C4-2B (cell line): ENCODE measurements around the gene B4GALNT2.
"Not testable (repeated sequence)": the region's sequence is repeated elsewhere in the genome, so short reads cannot be mapped to it uniquely, and the experiment has no call there.

Experiments used
- H3K27ac ChIP-seq: fragments of 450-650 bp; 2 replicates; pipeline ENCODE4 v1.5.1; 2017
- CTCF ChIP-seq: fragments of 450-650 bp; conservative IDR thresholded peaks from 2 replicates; pipeline ENCODE4 v1.5.1; 2017; ENCODE audit warnings: mild to moderate bottlenecking
- ZFX ChIP-seq: fragments of 450-650 bp; IDR thresholded peaks from 2 replicates; pipeline ENCODE4 v1.6.1; 2017

The B4GALNT2 gene

DNA sequence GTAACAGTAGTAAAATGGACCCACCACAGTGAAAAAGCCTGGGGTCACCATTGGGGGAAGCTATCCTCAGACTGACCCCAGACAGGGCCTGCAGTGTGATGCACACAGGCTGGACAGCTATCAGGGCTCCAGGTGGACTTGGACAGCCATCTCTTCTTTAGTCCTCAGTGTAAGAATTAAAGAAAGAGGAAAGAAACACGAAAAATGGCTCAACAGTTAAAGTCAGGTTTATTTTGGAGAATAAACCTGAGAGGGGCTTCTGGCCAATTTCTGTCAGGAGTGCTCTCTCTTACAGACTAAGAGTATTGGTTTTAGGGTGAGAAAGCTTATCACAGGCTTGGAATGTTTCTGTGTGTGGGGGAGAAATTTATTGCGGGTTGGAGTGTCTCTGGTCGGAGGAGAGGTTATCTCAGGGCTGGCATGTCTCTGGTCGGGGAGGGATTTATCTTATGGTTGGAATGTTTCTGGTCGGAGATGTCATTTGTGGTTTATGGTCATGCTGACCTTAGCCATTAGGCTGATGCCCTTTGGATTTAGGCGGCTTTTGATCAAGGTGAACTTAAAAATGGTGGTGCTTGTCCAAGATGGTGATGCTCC is 10.8 kb upstream of the B4GALNT2 start:
- TF ChIP-seq CTCF, result no peak
- TF ChIP-seq ZFX, result no peak
- no peak overlapping the region for H3K27ac ChIP-seq

DNA sequence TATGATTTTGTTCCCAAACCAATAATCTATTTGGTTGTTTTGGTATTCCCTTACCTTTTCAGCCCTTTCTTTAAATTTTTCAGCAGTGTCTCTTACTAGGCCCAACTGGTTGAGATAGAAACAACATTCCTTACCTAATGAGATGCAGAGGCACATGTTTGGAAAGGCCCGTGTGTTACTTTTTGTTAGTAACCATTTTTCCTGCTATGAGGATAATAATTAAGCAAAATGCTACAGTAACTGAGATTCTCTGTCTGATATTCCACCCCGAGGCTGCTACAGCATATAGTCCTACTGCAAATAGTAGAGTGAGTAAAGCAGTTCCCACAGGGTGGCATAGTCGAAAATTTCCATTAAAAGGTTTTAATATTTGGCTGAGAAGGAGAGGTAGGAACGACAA is 10.0 kb upstream of the B4GALNT2 start:
- no peak for TF ChIP-seq ZFX
- TF ChIP-seq CTCF, result no peak
- no peak overlapping the region for H3K27ac ChIP-seq

DNA sequence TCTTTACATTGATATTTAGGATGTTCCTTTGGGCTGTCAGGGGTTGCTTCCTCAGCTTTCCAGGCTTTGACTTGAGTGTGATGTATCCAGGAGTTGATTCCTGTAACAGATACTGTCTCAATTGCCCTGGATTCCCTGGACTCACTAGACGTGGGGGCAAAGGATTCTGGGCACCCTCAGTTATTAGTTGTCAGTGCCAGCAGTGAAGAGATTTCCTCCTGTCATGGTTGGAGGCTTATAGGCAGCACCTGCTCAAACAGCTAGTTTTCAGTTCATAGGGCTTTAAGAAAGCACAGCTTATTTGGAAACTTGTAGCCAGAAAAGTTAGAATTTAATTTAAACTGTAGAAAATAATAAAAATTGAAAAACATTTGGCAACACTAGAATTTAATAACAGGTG is 9.5 kb upstream of the B4GALNT2 start:
- TF ChIP-seq ZFX, result no peak
- no peak for TF ChIP-seq CTCF
- no peak overlapping the region for H3K27ac ChIP-seq

DNA sequence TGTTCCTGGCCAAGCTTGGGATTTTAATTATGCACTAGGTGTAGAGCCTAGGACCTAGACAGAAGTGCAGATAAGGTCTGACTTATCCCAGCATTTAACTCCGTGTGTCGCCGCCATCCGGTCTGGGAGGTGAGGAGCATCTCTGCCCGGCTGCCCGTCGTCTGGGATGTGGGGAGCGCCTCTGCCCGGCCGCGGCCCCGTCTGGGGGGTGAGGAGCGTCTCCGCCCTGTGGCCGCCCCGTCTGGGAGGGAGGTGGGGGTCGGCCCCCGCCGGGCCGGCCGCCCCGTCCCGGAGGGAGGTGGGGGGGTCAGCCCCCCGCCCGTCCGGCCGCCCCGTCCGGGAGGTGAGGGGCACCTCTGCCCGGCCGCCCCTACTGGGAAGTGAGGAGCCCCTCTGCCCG is 7.1 kb upstream of the B4GALNT2 start:
- TF ChIP-seq CTCF (no peak), ZFX (no peak)
- no peak overlapping the region for H3K27ac ChIP-seq

DNA sequence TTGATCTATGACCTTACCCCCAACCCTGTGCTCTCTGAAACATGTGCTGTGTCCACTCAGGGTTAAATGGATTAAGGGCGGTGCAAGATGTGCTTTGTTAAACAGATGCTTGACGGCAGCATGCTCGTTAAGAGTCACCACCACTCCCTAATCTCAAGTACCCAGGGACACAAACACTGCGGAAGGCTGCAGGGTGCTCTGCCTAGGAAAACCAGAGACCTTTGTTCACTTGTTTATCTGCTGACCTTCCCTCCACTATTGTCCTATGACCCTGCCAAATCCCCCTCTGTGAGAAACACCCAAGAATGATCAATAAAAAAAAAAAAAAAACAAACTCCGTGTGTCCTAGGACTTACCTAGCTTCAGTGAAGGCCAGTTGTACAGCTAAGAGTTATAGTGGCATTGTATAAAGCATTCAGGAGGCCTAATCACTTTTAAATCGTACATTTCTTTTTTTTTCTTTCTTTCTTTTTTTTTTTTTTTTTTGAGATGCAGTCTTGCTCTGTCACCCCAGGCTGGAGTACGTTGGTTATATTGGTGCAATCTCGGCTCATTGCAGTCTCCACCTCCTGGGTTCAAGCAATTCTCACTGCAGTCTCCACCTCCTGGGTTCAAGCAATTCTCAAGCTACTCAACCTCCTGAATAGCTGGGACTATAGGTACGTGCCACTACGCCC is 6.2 kb upstream of the B4GALNT2 start:
- not testable (repeated sequence) for H3K27ac ChIP-seq

- not testable (repeated sequence) for H3K27ac ChIP-seq
Measured at GRCh38 chr17:49129359-49129950, 3.1 kb upstream of the B4GALNT2 start.

- no peak for TF ChIP-seq ZFX
- TF ChIP-seq CTCF, result no peak
Measured at GRCh38 chr17:49130891-49131290, 1.7 kb upstream of the B4GALNT2 start.

DNA sequence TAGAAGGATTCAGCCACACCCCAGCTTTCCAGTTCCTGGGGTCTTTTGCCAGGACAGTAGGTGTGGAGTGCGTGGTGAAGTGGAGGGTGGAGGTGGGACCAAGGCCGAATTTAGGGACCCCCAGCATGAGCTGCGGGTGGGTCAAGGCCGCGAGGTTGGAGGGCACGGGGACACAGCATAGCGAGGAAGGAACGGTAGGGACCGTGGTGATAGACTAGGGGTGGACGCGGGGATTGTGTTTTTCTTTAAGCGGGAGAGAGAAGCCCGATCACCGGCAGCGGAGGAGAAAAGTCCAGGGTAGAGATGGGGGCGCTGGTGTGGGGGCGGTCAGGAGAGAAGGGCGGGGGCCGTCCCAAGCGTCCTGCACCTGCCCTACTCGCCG is 261 bp upstream of the B4GALNT2 start:
- no peak for TF ChIP-seq CTCF
- TF ChIP-seq ZFX, result no peak
- H3K27ac ChIP-seq, result no peak overlapping the region

More at GRCh38 chr17:49130891-49131290, 1.7 kb upstream of the B4GALNT2 start:
- no peak overlapping the region for H3K27ac ChIP-seq
